GM21528 (cell line): Measurements from ENCODE around the gene FAM3A.
A peak's percentile ranks its signal among the peaks of the same experiment; 100 is the strongest.

ENCODE experiments used
- ATAC-seq: cut with Tn5 transposase; IDR thresholded peaks from one replicate; pipeline ENCODE4 v1.9.1; 2021; ENCODE audit warnings: mild to moderate bottlenecking, moderate library complexity; ENCODE audit not compliant: unreplicated experiment, low FRiP score

The FAM3A gene

GRCh38 chrX:154464806-154465365, 51.1 kb downstream of the FAM3A start:
- ATAC-seq, result no peak

GRCh38 chrX:154463611-154464220, 52.3 kb downstream of the FAM3A start:
- ATAC-seq, result no peak

- ATAC-seq, result no peak
Measured at GRCh38 chrX:154462396-154462795, 53.6 kb downstream of the FAM3A start.

GRCh38 chrX:154460326-154460725, 55.7 kb downstream of the FAM3A start:
- ATAC-seq, result no peak

GRCh38 chrX:154459832-154460231, 56.2 kb downstream of the FAM3A start:
- no peak for ATAC-seq

GRCh38 chrX:154458954-154459778, 56.9 kb downstream of the FAM3A start:
- ATAC-seq, result no peak

- ATAC-seq, result peak; percentile 57
Measured at GRCh38 chrX:154458116-154458953, 57.7 kb downstream of the FAM3A start, which contains the start of gene PLXNA3. PLXNA3 (plus strand) TSS chrX:154458281; CDS start chrX:154460184, 1,903 bp downstream.

GRCh38 chrX:154457491-154458115, 58.4 kb downstream of the FAM3A start:
- ATAC-seq, result peak; percentile 56
